GM23338 (cell line): ENCODE results near the gene STRN4. TPM values are rescaled to one million over a fixed set of nuclear protein-coding genes. Genes with fewer than 3 reads are reported as not detected.

Source experiments
- ATAC-seq: fragments of 200-7000 bp; cut with Tn5 transposase; 3 replicates; pipeline ENCODE4 v1.9.1; 2020
- DNase-seq: peaks from one replicate; pipeline ENCODE4 v3.0.0-alpha.2; 2015; ENCODE audit warnings: low spot score
- H2AFZ ChIP-seq: fragments of 200-600 bp; sonication (generic); 2 replicates; pipeline ENCODE4 v1.8.0; 2016; ENCODE audit warnings: antibody characterized with exemption, mild to moderate bottlenecking, moderate library complexity
- H3F3A ChIP-seq: fragments of 200-600 bp; sonication (generic); replicated peaks from 2 replicates; pipeline ENCODE4 v1.8.0; 2017; ENCODE audit warnings: antibody characterized with exemption, mixed run types, low read depth
- H3K27ac ChIP-seq: fragments of 200-600 bp; sonication (generic); 2 replicates; pipeline ENCODE4 v1.6.1; 2016; ENCODE audit warnings: low read depth
- H3K27me3 ChIP-seq: fragments of 200-600 bp; sonication (generic); 2 replicates; pipeline ENCODE4 v1.8.0; 2016; ENCODE audit warnings: mild to moderate bottlenecking, mixed run types, moderate library complexity; ENCODE audit not compliant: insufficient read depth
- H3K36me3 ChIP-seq: fragments of 200-600 bp; sonication (generic); 2 replicates; pipeline ENCODE4 v1.8.0; 2016; ENCODE audit warnings: mild to moderate bottlenecking; ENCODE audit not compliant: insufficient read depth
- H3K4me1 ChIP-seq: fragments of 200-600 bp; sonication (generic); 2 replicates; pipeline ENCODE4 v1.8.0; 2016; ENCODE audit warnings: mild to moderate bottlenecking, moderate library complexity; ENCODE audit not compliant: insufficient read depth
- H3K4me2 ChIP-seq: fragments of 200-600 bp; sonication (generic); 2 replicates; pipeline ENCODE4 v1.7.1; 2017; ENCODE audit warnings: mixed run types
- H3K4me3 ChIP-seq: fragments of 200-600 bp; sonication (generic); 2 replicates; pipeline ENCODE4 v1.6.1; 2016; ENCODE audit warnings: mixed run types
- H3K79me2 ChIP-seq: fragments of 200-600 bp; sonication (generic); replicated peaks from 2 replicates; pipeline ENCODE4 v1.8.0; 2017; ENCODE audit warnings: mild to moderate bottlenecking; ENCODE audit not compliant: insufficient read depth
- H3K9me2 ChIP-seq: fragments of 200-600 bp; sonication (generic); 2 replicates; pipeline ENCODE4 v1.8.0; 2017; ENCODE audit not compliant: insufficient read depth
- H4K20me1 ChIP-seq: fragments of 200-600 bp; sonication (generic); replicated peaks from 2 replicates; pipeline ENCODE4 v1.8.0; 2017; ENCODE audit warnings: mild to moderate bottlenecking; ENCODE audit not compliant: insufficient read depth
- H3K27ac Mint-ChIP-seq: 2 replicates; pipeline ENCODE4 v1.8.0; 2020; ENCODE audit warnings: inconsistent platforms, mild to moderate bottlenecking, moderate library complexity, mixed read lengths
- H3K27me3 Mint-ChIP-seq: 3 replicates; pipeline ENCODE4 v1.8.0; 2022; ENCODE audit warnings: low read depth, mild to moderate bottlenecking, moderate library complexity, mixed read lengths, inconsistent platforms; ENCODE audit not compliant: insufficient read depth, poor library complexity
- H3K36me3 Mint-ChIP-seq: 3 replicates; pipeline ENCODE4 v1.8.0; 2021; ENCODE audit warnings: low read depth, mild to moderate bottlenecking, inconsistent platforms, moderate library complexity, mixed read lengths
- H3K4me1 Mint-ChIP-seq: 3 replicates; pipeline ENCODE4 v1.8.0; 2020; ENCODE audit warnings: mild to moderate bottlenecking, inconsistent platforms, mixed read lengths
- H3K4me3 Mint-ChIP-seq: 3 replicates; pipeline ENCODE4 v1.8.0; 2021; ENCODE audit warnings: moderate library complexity, mild to moderate bottlenecking, inconsistent platforms, mixed read lengths
- H3K9me3 Mint-ChIP-seq: 3 replicates; pipeline ENCODE4 v1.8.0; 2020; ENCODE audit warnings: moderate library complexity, mild to moderate bottlenecking, inconsistent platforms, mixed read lengths
- CREB1 ChIP-seq: fragments of 250-450 bp; sonication (Bioruptor Pico); IDR thresholded peaks from 2 replicates; pipeline ENCODE4 v1.5.0; 2020; ENCODE audit warnings: low read depth, mild to moderate bottlenecking, moderate library complexity
- CTCF ChIP-seq, 2 experiments: fragments of 200-600 bp in 1 of 2; sonication (generic) in 1 of 2; conservative IDR thresholded peaks; 2 replicates each; pipeline versions ENCODE4 v1.5.1 to v1.6.1; 2016 to 2017; ENCODE audit warnings: antibody characterized with exemption in 2 of 2, low read depth in 2 of 2, mild to moderate bottlenecking in 2 of 2, moderate library complexity in 1 of 2
- ETS1 ChIP-seq: IDR thresholded peaks from 2 replicates; pipeline ENCODE4 v1.6.1; 2016; ENCODE audit warnings: antibody characterized with exemption
- EZH2phosphoT487 ChIP-seq: fragments of 200-600 bp; sonication (generic); IDR thresholded peaks from one replicate; pipeline ENCODE4 v1.8.1; 2018; ENCODE audit warnings: antibody characterized with exemption; ENCODE audit not compliant: unreplicated experiment
- JUNB ChIP-seq: IDR thresholded peaks from one replicate; pipeline ENCODE4 v1.6.1; 2016; ENCODE audit warnings: antibody characterized with exemption; ENCODE audit not compliant: unreplicated experiment
- POLR2AphosphoS5 ChIP-seq: IDR thresholded peaks from 2 replicates; pipeline ENCODE4 v1.6.1; 2016; ENCODE audit warnings: antibody characterized with exemption, low read depth
- STAT1 ChIP-seq: IDR thresholded peaks from one replicate; pipeline ENCODE4 v1.6.1; 2016; ENCODE audit warnings: antibody characterized with exemption; ENCODE audit not compliant: unreplicated experiment
- ZNF462 ChIP-seq: fragments of 250-450 bp; sonication (Bioruptor Pico); IDR thresholded peaks from 2 replicates; pipeline ENCODE4 v1.5.0; 2020; ENCODE audit warnings: mild to moderate bottlenecking, moderate library complexity
- polyA plus RNA-seq: library from polyadenylated mRNA; unstranded; fragments of >200 nt; fragmentation: Nextera tagmentation; extraction: Ambion mirVana; gene quantifications from 2 replicates; pipeline ENCODE4 v1.2.1, GENCODE V29; 2016
- total RNA-seq: library from RNA; depleted of rRNA; stranded (reverse); fragments of >200 nt; shearing (Covaris generic); gene quantifications from 2 replicates; pipeline ENCODE4 v1.2.3, GENCODE V29; 2014

The STRN4 gene
- total and polyA plus RNA-seq, 2 experiments from 2014 or later = 62.1 to 140 TPM

GRCh38 chr19:46773018-46773399 lies 26.8 kb upstream of the STRN4 start:
- H3K4me1 ChIP-seq = no peaks in the 10 kb centered on the region
- no peaks in the 10 kb centered on the region; the same call in 1 of the 3 replicates for H3K4me1 Mint-ChIP-seq
- 0 out of 2 replicates have a peak overlapping the region, but pooled peaks have one; percentile 2 for H3K27ac Mint-ChIP-seq
- no peak overlapping the region for H3K4me2 ChIP-seq
- H4K20me1 ChIP-seq = peaks cover 25% of the 10 kb centered on the region
- peaks cover 33% of the 10 kb centered on the region for H3F3A ChIP-seq
- TF ChIP-seq JUNB (no peak), ETS1 (no peak), POLR2AphosphoS5 (0 out of 2 replicates have a peak, but pooled peaks have one; percentile 24), EZH2phosphoT487 (no peak)
- no peak overlapping the region for H2AFZ ChIP-seq
- no peaks in the 10 kb centered on the region for H3K9me2 ChIP-seq
- no peaks in the 10 kb centered on the region for H3K9me3 Mint-ChIP-seq
- peaks cover 11% of the 10 kb centered on the region for H3K27me3 Mint-ChIP-seq
- no peaks in the 10 kb centered on the region for H3K27me3 ChIP-seq
- peak overlapping the region; percentile 46; the same call in 1 of the 2 replicates for H3K27ac ChIP-seq
- DNase-seq (no peak), ATAC-seq (no peak)
- H3K36me3 Mint-ChIP-seq = peaks cover 57% of the 10 kb centered on the region
- no peak overlapping the region for H3K4me3 Mint-ChIP-seq
- peaks cover 29% of the 10 kb centered on the region for H3K36me3 ChIP-seq
- no peak overlapping the region for H3K4me3 ChIP-seq
- H3K79me2 ChIP-seq = no peaks in the 10 kb centered on the region; the same call in 1 of the 2 replicates

GRCh38 chr19:46772170-46773017 lies 26.1 kb upstream of the STRN4 start:
- Mint-ChIP-seq H3K27ac (0 out of 2 replicates have a peak overlapping the region, but pooled peaks have one; percentile 2), H3K27me3 (peaks cover 11% of the 10 kb centered on the region), H3K4me1 (no peaks in the 10 kb centered on the region; the same call in 2 of the 3 replicates), H3K9me3 (no peaks in the 10 kb centered on the region), H3K36me3 (peaks cover 51% of the 10 kb centered on the region), H3K4me3 (no peak overlapping the region)
- H3K79me2 ChIP-seq = no peaks in the 10 kb centered on the region; the same call in 1 of the 2 replicates
- H3K27me3 ChIP-seq = no peaks in the 10 kb centered on the region
- DNase-seq (no peak), ATAC-seq (no peak)
- H3F3A ChIP-seq = peaks cover 29% of the 10 kb centered on the region
- no peak overlapping the region for H3K4me2 ChIP-seq
- no peak overlapping the region for H3K4me3 ChIP-seq
- H3K9me2 ChIP-seq = no peaks in the 10 kb centered on the region
- H3K27ac ChIP-seq = peak overlapping the region; percentile 46; the same call in 1 of the 2 replicates
- H2AFZ ChIP-seq = no peak overlapping the region
- H3K36me3 ChIP-seq = peaks cover 25% of the 10 kb centered on the region
- peaks cover 25% of the 10 kb centered on the region for H4K20me1 ChIP-seq
- no peaks in the 10 kb centered on the region for H3K4me1 ChIP-seq
- TF ChIP-seq CTCF (conservative IDR thresholded peaks at IDR 0.05; ENCODE audit: low read depth in 2 of 2) = no peak
- no peak for TF ChIP-seq ZNF462 (CRISPR knock-in tag)
- TF ChIP-seq CREB1 = no peak
- TF ChIP-seq STAT1 = no peak
